HCT116 (cell line): ENCODE data around the gene LDAH. TPM values are rescaled to one million over a fixed set of nuclear protein-coding genes. Genes with fewer than 3 reads are reported as not detected.

ENCODE experiments used
- ATAC-seq: fragments of 200-7000 bp; cut with Tn5 transposase; 2 replicates; pipeline ENCODE4 v1.9.1; 2020; ENCODE audit warnings: mild to moderate bottlenecking, moderate library complexity
- BruUV-seq: library from RNA; stranded (reverse); fragments of 400-500 nt; replicated peaks from 2 replicates; lab custom pipeline; 2021; lab: Mats Ljungman, UMichigan
- CTCF ChIA-PET: fragments of 300-600 bp; sonication (Branson Sonifier 250); formaldehyde crosslinking; loops from one replicate; lab custom pipeline; 2021; ENCODE audit warnings: antibody characterized with exemption; lab: Charles Lee
- POLR2A ChIA-PET: fragments of 300-600, 350-600 bp; sonication (Branson Sonifier 250); formaldehyde crosslinking; loops from one replicate; lab custom pipeline; 2021; ENCODE audit warnings: antibody characterized with exemption; lab: Charles Lee
- RAD21 ChIA-PET, 2 experiments: fragments of 300-600 bp; sonication (Branson Sonifier 250); formaldehyde crosslinking; loops; one replicate each; lab custom pipeline; 2023; ENCODE audit warnings: low total read pairs in 2 of 2; ENCODE audit not compliant: uncharacterized antibody in 2 of 2, unreplicated experiment in 2 of 2, low non-redundant PET in 1 of 2; lab: Charles Lee
- DNase-seq: peaks from one replicate; pipeline ENCODE4 v3.0.0-alpha.2; 2010; ENCODE audit warnings: low read depth, low spot score
- H2AFZ ChIP-seq: fragments of 200-600 bp; shearing (Covaris generic), sonication (generic); 2 replicates; pipeline ENCODE4 v1.6.1; 2017; ENCODE audit warnings: low read depth, mixed run types, mixed read lengths, antibody characterized with exemption, low read length; ENCODE audit not compliant: poor library complexity, severe bottlenecking
- H3K27ac ChIP-seq: 2 replicates; pipeline ENCODE4 v1.5.1; 2012; ENCODE audit warnings: low read depth, low read length
- H3K27me3 ChIP-seq: fragments of 200-600 bp; sonication (generic); 2 replicates; pipeline ENCODE4 v1.6.1; 2016; ENCODE audit warnings: mixed run types, low read length, mixed read lengths; ENCODE audit not compliant: insufficient read depth
- H3K36me3 ChIP-seq, 2 experiments: fragments of 200-500 bp in 1 of 2; fragments of 200-600 bp in 1 of 2; sonication (Bioruptor generic) in 1 of 2; sonication (generic) in 1 of 2; 2 replicates each; pipeline versions ENCODE4 v1.5.1 to v1.6.1; 2014 to 2016; ENCODE audit warnings: low read length in 2 of 2, inconsistent platforms in 1 of 2, mixed read lengths in 1 of 2, mixed run types in 1 of 2; ENCODE audit not compliant: insufficient read depth in 2 of 2, control insufficient read depth in 1 of 2
- H3K4me1 ChIP-seq, 2 experiments: fragments of 200-600 bp in 1 of 2; sonication (generic) in 1 of 2; 2 replicates each; pipeline versions ENCODE4 v1.5.1 to v1.6.1; 2012 to 2017; ENCODE audit warnings: low read length in 2 of 2, inconsistent platforms in 1 of 2, mild to moderate bottlenecking in 1 of 2, mixed read lengths in 1 of 2, mixed run types in 1 of 2, moderate library complexity in 1 of 2; ENCODE audit not compliant: insufficient read depth in 2 of 2, control insufficient read depth in 1 of 2
- H3K4me2 ChIP-seq: fragments of 200-600 bp; sonication (generic); 2 replicates; pipeline ENCODE4 v1.6.1; 2017; ENCODE audit warnings: mixed run types, low read length, mixed read lengths
- H3K4me3 ChIP-seq, 2 experiments: fragments of 200-600 bp in 1 of 2; sonication (generic) in 1 of 2; replicated peaks in 1 of 2; 2 replicates each; pipeline ENCODE4 v1.5.1; 2011 to 2016; ENCODE audit warnings: low read length in 2 of 2, control low read depth in 1 of 2, low read depth in 1 of 2, mild to moderate bottlenecking in 1 of 2, mixed read lengths in 1 of 2, mixed run types in 1 of 2
- H3K79me2 ChIP-seq: fragments of 200-600 bp; sonication (generic); 2 replicates; pipeline ENCODE4 v1.6.1; 2017; ENCODE audit warnings: mild to moderate bottlenecking, mixed run types, low read length, moderate library complexity, mixed read lengths; ENCODE audit not compliant: insufficient read depth
- H3K9ac ChIP-seq: fragments of 200-600 bp; sonication (generic); 2 replicates; pipeline ENCODE4 v1.6.1; 2016; ENCODE audit warnings: low read length, mixed read lengths
- H3K9me2 ChIP-seq: fragments of 200-600 bp; sonication (generic), shearing (Covaris generic); 2 replicates; pipeline ENCODE4 v1.6.1; 2017; ENCODE audit warnings: mixed run types, mild to moderate bottlenecking, moderate library complexity; ENCODE audit not compliant: insufficient read depth
- H3K9me3 ChIP-seq, 2 experiments: fragments of 200-500 bp in 1 of 2; fragments of 200-600 bp in 1 of 2; sonication (Bioruptor generic) in 1 of 2; sonication (generic) in 1 of 2; 2 replicates each; pipeline ENCODE4 v1.6.1; 2014 to 2017; ENCODE audit warnings: low read length in 2 of 2, mixed read lengths in 2 of 2, inconsistent platforms in 1 of 2, low read depth in 1 of 2, mild to moderate bottlenecking in 1 of 2, mixed run types in 1 of 2, moderate library complexity in 1 of 2; ENCODE audit not compliant: control insufficient read depth in 1 of 2, insufficient read depth in 1 of 2
- H4K20me1 ChIP-seq: fragments of 200-600 bp; sonication (generic), shearing (Covaris generic); 2 replicates; pipeline ENCODE4 v1.6.1; 2017; ENCODE audit warnings: mixed run types, mild to moderate bottlenecking, moderate library complexity; ENCODE audit not compliant: insufficient read depth
- CBX3 ChIP-seq: IDR thresholded peaks from 2 replicates; pipeline ENCODE4 v1.6.1; 2012; ENCODE audit warnings: low read depth
- CTCF ChIP-seq, 3 experiments: fragments of 200-600 bp in 1 of 3; sonication (generic) in 1 of 3; IDR thresholded peaks in 2 of 3; conservative IDR thresholded peaks in 1 of 3; 2 replicates each; pipeline ENCODE4 v1.5.1; 2012 to 2017; ENCODE audit warnings: low read depth in 2 of 3, low read length in 2 of 3, antibody characterized with exemption in 1 of 3, borderline replicate concordance in 1 of 3, control low read depth in 1 of 3, mild to moderate bottlenecking in 1 of 3, mixed read lengths in 1 of 3, mixed run types in 1 of 3, moderate library complexity in 1 of 3; ENCODE audit not compliant: insufficient read depth in 1 of 3
- EGR1 ChIP-seq: IDR thresholded peaks from 2 replicates; pipeline ENCODE4 v1.6.1; 2012; ENCODE audit warnings: low read depth
- EZH2phosphoT487 ChIP-seq: fragments of 200-600 bp; IDR thresholded peaks from 2 replicates; pipeline ENCODE4 v1.6.1; 2018; ENCODE audit warnings: antibody characterized with exemption, borderline replicate concordance
- FOSL1 ChIP-seq: IDR thresholded peaks from 2 replicates; pipeline ENCODE4 v1.6.1; 2012; ENCODE audit warnings: low read depth
- JUND ChIP-seq: IDR thresholded peaks from 2 replicates; pipeline ENCODE4 v1.6.1; 2012
- MAX ChIP-seq: IDR thresholded peaks from 2 replicates; pipeline ENCODE4 v1.6.1; 2012
- RAD21 ChIP-seq: IDR thresholded peaks from 2 replicates; pipeline ENCODE4 v1.6.1; 2012; ENCODE audit warnings: low read depth, mild to moderate bottlenecking
- REST ChIP-seq: IDR thresholded peaks from 2 replicates; pipeline ENCODE4 v1.6.1; 2012; ENCODE audit warnings: low read depth
- SIN3A ChIP-seq: IDR thresholded peaks from 2 replicates; pipeline ENCODE4 v1.6.1; 2012; ENCODE audit warnings: low read depth
- SP1 ChIP-seq: IDR thresholded peaks from 2 replicates; pipeline ENCODE4 v1.6.1; 2012; ENCODE audit warnings: low read depth
- YY1 ChIP-seq: IDR thresholded peaks from 2 replicates; pipeline ENCODE4 v1.6.1; 2011; ENCODE audit warnings: low read length, low read depth, moderate library complexity, mild to moderate bottlenecking; ENCODE audit not compliant: insufficient replicate concordance; ENCODE audit errors: extremely low read depth
- ZFX ChIP-seq: fragments of 450-650 bp; IDR thresholded peaks from 2 replicates; pipeline ENCODE4 v1.6.1; 2017
- intact Hi-C: fragments of 100-400 bp; cut with micrococcal nuclease; formaldehyde crosslinking; loops from 2 replicates; pipeline ENCODE4 v1.10.0; 2022
- total RNA-seq: library from RNA; stranded (reverse); gene quantifications from one replicate; pipeline ENCODE4 v1.2.1, GENCODE V29; 2021; ENCODE audit not compliant: unreplicated experiment

LDAH gene
- total RNA-seq, 1 experiment from 2014 or later: 25.7 TPM

- Histone ChIP-seq H3K9me2 (no peaks in the 10 kb centered on the region), H2AFZ (no peak overlapping the region), H3K27ac (no peak overlapping the region), H3K4me2 (no peak overlapping the region), H3K27me3 (peaks cover 22% of the 10 kb centered on the region)
- CTCF ChIA-PET: no interaction called here
- intact Hi-C loops: no loop called here
- TF ChIP-seq JUND: no peak
- TF ChIP-seq ZFX: no peak
- TF ChIP-seq CBX3: no peak
- no peak for TF ChIP-seq YY1
- no peak for TF ChIP-seq RAD21
- no peak for TF ChIP-seq SIN3A
- no peak for TF ChIP-seq CTCF (IDR thresholded peaks at IDR 0.05 in 2 of 3, conservative IDR thresholded peaks at IDR 0.05 in 1 of 3; ENCODE audit: borderline replicate concordance in 1 of 3, insufficient read depth in 1 of 3, low read depth in 2 of 3, low read length in 2 of 3)
- no peak for TF ChIP-seq SP1
- no peak for TF ChIP-seq MAX
- no peak for TF ChIP-seq REST
- no peak for TF ChIP-seq EGR1
- TF ChIP-seq EZH2phosphoT487: no peak
- TF ChIP-seq FOSL1: no peak
- TF ChIP-seq, all 23 proteins: peak for 0
- Histone ChIP-seq H3K9me3 (no peaks in the 10 kb centered on the region), H3K4me1 (no peaks in the 10 kb centered on the region), H3K36me3 (no peaks in the 10 kb centered on the region), H4K20me1 (no peaks in the 10 kb centered on the region), H3K9ac (no peak overlapping the region), H3K79me2 (no peaks in the 10 kb centered on the region), H3K4me3 (no peak overlapping the region)
- DNase-seq (no peak), ATAC-seq (no peak)
- POLR2A ChIA-PET: no interaction called here
- RAD21 ChIA-PET: no interaction called here
- BruUV-seq: no TSS peak
Observed at GRCh38 chr2:20836521-20836920, 13.6 kb upstream of the LDAH start.
